NCI-H128 (cell line): ENCODE measurements around the gene PDHX.
"Not testable (repeated sequence)": the region's sequence is repeated elsewhere in the genome, so short reads cannot be mapped to it uniquely, and the experiment has no call there.

Source experiments
- DNase-seq: peaks from one replicate; lab custom pipeline; 2025; ENCODE audit not compliant: unreplicated experiment; lab: John Stamatoyannopoulos, UW

PDHX gene

DNA sequence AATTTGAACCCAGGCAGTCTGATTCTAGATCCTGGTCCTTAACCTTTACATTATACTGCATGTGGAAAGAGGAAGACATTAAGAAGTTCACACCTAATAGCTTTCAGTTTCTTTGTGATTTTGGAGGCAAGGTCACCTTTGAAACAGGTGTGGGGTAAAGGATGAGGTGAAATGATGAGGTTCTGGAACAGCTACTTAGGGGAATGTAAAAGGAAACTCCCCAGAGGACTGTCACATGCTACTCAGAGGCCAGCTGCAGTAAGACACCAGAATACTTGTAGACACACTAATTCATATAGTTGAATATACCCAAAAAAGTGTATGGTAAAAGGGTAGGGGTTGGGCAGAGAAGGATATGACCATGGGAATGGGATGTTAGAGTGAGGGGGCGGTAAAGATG is 5.6 kb upstream of the PDHX start:
- DNase-seq, result no peak

DNA sequence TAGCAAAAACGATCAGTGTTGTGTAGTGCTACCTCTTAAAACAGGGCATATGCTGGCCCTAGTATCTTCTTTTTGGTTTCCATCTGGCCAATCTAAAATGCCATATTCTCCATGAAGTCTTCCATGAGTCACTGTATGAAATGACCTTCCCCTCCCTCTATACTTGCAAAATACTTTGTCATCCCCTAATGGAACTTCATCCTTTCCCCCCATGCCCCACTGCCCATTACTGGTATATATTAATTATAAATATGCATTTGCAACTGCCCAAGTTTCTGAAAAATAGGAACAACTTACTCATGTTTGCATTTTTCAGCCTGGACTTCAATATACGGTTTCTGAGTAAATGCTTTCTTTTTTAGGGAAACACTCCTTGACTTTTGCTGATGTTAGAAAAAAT is 4.7 kb upstream of the PDHX start:
- no peak for DNase-seq

DNA sequence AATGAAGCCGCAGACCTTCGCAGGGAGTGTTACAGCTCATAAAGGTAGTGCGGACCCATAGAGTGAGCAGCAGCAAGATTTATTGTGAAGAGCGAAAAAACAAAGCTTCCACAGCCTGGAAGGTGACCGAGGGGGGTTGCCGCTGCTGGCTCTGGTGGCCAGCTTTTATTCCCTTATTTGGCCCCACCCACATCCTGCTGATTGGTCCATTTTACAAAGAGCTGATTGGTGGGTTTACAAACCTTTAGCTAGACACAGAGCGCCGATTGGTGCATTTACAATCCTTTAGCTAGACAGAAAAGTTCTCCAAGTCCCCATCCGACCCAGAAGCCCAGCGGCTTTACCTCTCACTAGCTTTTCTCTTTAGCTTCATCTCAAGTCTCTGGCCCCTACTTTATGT is 2.9 kb upstream of the PDHX start:
- not testable (repeated sequence) for DNase-seq

- no peak for DNase-seq
These were observed 1.0 kb upstream of the PDHX start for GRCh38 chr11:34915136-34916014.

GRCh38 chr11:34916843-34917770 is 689 bp downstream of the PDHX start:
- no peak for DNase-seq

DNA sequence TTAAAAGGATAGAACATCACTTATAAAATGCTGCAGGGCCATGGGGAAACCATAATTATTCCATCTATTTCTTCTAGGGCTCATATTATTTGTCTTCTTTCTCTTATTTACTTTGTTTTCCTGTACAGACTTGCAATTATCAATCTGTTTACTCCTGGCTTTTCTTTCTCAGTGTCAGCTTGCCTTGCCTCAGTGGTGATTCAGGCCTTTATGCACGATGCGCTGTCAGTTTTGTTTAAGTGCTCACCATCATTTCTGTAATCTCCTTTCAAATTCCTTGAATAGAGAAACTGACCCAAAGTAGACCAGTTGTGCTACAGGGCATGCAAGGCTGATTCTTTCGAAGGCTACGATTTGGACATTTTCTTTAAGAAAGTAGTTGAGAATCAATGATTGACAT is 4.7 kb downstream of the PDHX start:
- DNase-seq, result no peak

DNA sequence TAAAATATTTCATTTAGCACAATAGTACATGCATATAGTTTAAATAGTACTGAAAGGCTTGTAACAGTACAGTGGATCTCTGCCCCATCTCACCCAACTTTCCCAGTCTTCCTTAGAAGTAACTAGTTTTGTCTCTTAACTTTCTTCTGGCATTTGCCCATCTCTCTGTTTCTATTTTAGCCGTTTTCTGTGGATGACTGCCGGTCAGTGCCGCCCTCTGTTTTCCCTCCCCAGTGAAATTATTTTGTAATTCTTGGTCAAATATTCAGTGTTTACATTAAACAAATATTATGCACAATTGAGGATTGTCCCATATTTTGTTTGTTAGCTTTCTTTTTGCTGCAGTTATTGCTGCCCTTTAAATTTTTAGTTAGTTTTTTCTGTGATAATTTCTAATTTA is 8.3 kb downstream of the PDHX start:
- DNase-seq, result no peak

DNA sequence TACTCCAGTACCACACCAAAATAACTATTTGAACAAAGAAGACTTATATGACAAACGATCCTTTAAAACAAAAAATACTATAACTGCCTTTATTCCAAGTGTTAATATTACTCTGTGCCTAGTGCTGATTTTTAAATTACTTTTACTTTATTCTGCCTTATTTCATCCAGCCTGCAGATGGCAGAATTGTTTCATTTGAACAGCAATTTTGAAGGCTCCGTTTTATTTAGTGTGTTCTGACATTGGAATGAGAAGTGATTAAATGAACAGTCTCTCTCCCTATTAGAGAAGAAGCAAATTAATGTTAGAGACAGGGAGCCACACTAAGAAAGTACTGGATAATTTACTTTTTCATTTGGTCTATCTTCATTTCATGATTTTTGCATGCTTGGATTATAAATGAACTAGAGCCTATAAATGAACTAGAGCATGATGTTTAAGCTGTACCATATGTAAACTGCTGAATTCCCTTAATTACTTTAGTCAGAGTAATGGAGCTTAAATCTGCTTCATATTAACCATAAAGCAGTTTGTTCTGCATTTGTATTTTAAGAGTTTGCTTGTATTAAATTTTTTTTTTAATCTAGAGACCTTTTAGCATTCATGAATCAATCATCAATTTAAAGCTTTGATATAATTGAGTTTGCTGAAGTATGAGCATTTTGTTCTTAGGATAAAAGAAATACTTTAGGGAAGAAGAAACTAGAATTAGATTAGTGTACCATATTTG is 9.8 kb downstream of the PDHX start:
- peak; percentile 8 for DNase-seq

GRCh38 chr11:34926831-34927132 is 10.4 kb downstream of the PDHX start:
- DNase-seq, result no peak

GRCh38 chr11:34928268-34928959 is 12.0 kb downstream of the PDHX start:
- DNase-seq, result no peak

DNA sequence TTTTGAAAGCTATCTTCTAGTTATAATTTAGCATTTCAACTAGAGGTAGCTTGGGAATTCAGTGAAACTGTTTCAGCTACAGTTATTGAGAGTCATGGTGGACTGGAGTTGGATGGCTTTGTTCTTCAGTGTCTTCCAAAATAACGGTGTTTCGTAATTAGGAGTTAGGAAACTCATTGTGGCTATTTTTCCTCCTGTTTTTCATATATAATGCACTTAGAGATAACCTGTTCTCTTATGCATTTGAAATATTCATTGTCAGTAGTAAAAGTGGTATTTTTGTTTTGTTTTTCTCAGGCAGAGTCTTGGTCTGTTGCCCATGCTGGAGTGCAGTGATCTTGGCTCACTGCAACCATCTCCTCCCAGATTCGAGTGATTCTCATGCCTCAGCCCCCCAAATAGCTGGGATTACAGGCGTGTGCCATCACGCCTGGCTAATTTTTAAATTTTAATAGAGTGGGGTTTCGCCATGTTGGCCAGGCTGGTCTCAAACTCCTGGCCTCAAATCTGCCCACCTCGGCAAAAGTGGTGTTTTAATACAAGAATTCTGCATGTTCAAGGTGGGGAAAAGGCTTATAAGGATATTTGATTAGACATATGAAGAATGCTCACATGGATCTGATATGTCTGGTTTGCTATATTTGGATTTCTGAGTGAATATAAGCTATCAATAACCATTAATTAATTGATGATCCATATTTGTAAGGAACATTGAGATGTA is 12.7 kb downstream of the PDHX start:
- no peak for DNase-seq

DNA sequence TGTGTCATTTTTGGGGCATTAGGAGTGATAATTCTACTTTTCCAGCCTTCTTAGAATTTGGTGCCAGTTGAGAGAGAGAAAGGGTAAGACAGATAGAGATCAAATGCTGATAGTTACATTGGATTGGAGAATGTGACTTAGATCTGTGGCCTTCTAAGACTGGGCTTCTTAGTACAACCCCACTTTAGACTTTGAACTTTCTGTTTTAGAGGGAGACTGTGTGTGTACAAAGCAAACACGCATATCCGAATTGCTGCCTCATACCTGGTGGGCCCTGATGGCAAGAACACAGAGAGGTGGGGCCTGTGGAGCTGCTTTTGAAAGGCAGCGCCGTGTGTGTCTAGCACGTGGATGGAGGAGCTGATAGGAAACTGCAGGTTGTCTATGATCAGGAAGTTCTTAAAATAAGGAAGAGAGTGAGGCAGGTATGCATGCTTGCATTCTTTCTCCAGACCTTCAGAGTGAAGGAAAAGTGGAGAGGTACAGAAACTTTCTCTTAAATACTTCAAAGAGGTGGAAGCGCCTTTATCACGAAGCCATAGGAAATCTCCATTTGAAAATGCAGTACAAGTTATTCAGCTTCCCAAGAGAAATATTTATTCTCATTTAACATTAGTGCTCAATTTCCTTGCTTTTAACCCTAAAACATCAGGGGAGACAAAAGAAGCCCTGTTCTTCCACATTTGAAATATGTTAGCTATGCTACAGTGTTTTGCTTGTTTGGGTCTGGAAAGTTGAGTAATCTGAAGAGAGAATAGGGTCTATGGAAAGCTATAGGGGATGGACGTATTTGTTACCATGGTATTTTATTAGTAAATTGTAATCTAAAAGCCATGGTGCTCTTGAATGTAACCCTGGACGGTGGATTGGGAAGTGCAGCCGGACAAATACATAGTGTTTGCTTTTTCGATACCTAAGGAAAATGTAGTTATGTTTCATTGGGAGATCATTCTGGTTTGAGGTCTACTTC is 13.7 kb downstream of the PDHX start:
- no peak for DNase-seq

GRCh38 chr11:34936945-34937629 is 20.7 kb downstream of the PDHX start:
- no peak for DNase-seq

DNA sequence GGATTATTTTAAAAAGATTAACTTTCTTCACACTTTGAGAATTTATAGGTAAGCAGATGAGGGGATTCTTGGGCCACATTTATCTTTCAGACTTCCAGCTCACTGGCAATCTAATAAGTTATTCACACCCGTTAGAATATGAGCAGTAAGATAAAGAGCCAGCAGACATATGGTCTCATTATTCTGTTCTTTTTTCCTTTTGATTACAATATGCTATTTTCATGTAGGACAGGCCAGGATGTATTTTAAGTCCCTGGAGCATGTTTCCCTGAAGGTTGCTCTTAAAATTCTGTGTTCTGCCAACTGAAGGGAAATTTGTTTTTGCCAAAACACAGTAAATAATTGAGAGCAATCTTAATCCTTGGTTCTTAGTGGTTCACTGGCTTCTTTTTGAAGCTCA is 22.2 kb downstream of the PDHX start:
- no peak for DNase-seq

GRCh38 chr11:34940026-34940677 is 23.7 kb downstream of the PDHX start:
- no peak for DNase-seq

DNA sequence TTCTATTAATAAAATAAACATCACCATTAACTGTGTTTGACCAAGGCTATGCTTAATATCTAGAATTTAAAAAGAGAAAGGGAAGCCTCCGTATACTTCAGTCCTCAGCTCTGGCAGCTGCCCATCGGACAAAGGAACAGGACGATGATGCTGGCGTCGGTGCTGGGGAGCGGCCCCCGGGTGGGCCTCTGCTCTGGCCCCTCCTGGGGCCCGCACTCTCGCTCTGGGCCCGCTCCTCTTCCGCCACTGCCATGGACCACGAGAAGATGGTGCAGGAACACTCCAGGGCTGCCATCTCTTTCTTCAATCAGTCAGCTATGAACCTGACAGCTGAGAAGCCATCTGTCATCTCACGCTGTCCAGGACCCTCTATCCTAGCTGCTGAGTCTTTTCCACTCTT is 25.3 kb downstream of the PDHX start:
- no peak for DNase-seq

DNA sequence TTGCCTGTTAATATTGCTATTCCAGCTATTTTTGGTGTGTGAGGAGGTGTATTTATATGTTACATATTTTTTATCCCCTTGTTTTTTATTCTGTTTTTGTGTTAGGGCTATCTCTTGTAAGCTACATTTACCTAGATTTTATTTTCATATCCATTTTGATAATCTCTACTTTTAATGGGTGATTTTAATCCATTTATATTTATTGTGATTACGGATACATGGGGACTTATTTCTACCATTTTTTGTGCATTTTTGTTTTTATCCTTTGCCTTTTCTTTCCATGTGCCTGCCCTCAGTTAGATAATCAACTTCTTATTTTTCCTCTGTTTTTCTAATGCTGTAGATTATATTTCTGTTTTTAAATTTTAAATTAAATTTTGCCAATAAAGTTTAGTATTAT is 28.3 kb downstream of the PDHX start:
- DNase-seq, result no peak

- no peak for DNase-seq
These were observed 32.3 kb downstream of the PDHX start for GRCh38 chr11:34948696-34949095.
